ENCODE measurements around the gene MFSD6. TPM values are rescaled to one million over a fixed set of nuclear protein-coding genes. Genes with fewer than 3 reads are reported as not detected.

Gene MFSD6
- total and polyA plus RNA-seq, 2 donors (not counting 1 experiment from before 2014, with no cell fraction given) = 31.4 to 50.8 TPM

DNA sequence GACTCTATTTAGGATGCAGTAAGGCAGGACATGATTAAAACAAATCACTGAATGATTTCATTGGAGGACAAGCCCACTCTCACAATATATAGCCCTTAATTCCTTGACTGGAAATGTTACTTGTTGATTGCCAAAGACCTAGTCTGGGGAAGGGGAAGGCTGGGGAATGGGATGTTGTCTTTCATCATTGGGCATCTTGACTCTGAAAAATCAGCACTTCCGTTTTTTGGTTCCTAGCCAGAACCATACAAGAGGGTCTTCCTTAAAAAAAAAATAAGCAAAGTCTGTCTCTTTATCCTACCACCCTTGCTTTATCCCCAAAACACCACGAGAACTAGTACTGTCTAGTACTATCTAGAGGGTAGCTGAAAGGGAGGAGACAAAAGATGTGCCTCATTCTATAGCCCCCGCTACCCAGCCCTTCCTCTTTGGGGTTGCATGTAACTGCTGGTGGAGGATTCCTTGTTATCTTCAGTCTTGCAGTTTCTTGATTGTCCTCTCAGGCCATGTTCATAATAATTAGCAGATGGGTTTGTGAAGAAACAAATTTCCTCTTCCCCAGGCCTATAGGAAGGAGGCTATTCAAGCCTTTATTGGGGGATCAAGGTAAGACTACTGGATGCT lies 70.5 kb downstream of the MFSD6 start:
- Histone ChIP-seq H3K9ac (ENCODE audit: insufficient read depth, low read length) (no peak overlapping the region), H2AFZ (ENCODE audit: low read length) (no peak overlapping the region), H3K27me3 (ENCODE audit: control insufficient read depth, insufficient read depth, low read length) (no peaks in the 10 kb centered on the region), H3K36me3 (ENCODE audit: control insufficient read depth, insufficient read depth, low read length) (no peaks in the 10 kb centered on the region), H3K9me3 (ENCODE audit: control insufficient read depth, insufficient read depth, low read depth, low read length) (no peaks in the 10 kb centered on the region), H4K20me1 (ENCODE audit: control insufficient read depth, extremely low read depth, insufficient read depth, low read length) (no peaks in the 10 kb centered on the region), H3K4me2 (ENCODE audit: extremely low read depth, insufficient read depth, low read length) (no peak overlapping the region), H3K4me1 (ENCODE audit: control insufficient read depth, extremely low read depth, insufficient read depth, low read length) (no peaks in the 10 kb centered on the region), H3K79me2 (ENCODE audit: control insufficient read depth, insufficient read depth, low read length) (no peaks in the 10 kb centered on the region), H3K4me3 (replicated peaks in 1 of 4; ENCODE audit: control extremely low read depth in 1 of 4, insufficient read depth in 1 of 4, low read depth in 3 of 4, low read length in 4 of 4) (no peak overlapping the region), H3K27ac (ENCODE audit: insufficient read depth, low read length) (no peak overlapping the region)
- DNase-seq (ENCODE audit: low read depth in 2 of 2) = no peak
- no peak for TF ChIP-seq EZH2 (IDR thresholded peaks at IDR 0.05; ENCODE audit: low read length, missing control alignments)
- TF ChIP-seq, protein P1, sequence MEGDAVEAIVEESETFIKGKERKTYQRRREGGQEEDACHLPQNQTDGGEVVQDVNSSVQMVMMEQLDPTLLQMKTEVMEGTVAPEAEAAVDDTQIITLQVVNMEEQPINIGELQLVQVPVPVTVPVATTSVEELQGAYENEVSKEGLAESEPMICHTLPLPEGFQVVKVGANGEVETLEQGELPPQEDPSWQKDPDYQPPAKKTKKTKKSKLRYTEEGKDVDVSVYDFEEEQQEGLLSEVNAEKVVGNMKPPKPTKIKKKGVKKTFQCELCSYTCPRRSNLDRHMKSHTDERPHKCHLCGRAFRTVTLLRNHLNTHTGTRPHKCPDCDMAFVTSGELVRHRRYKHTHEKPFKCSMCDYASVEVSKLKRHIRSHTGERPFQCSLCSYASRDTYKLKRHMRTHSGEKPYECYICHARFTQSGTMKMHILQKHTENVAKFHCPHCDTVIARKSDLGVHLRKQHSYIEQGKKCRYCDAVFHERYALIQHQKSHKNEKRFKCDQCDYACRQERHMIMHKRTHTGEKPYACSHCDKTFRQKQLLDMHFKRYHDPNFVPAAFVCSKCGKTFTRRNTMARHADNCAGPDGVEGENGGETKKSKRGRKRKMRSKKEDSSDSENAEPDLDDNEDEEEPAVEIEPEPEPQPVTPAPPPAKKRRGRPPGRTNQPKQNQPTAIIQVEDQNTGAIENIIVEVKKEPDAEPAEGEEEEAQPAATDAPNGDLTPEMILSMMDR (conservative IDR thresholded peaks at IDR 0.05 in 1 of 2, IDR thresholded peaks at IDR 0.05 in 1 of 2; ENCODE audit: low read depth in 1 of 2, low read length in 2 of 2) = no peak

DNA sequence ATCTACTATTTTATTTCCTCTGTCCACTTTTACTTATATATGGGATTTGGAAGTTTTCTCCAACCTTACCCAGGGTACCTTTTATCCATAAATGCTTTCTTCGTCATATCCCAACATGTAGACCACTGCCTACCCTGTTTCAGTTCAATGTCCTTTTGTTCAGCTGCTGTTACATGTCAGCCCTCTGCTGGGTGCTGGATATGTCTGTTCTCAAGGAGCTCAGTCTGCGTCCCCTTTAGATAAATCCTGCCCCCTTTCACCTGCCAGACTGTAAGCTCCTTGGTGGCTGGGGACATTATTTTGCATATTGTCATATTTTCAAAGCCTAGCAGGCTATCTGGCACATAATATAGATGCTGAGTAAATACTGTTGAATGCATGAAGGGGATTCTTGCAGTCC lies 73.2 kb downstream of the MFSD6 start:
- H3K36me3 ChIP-seq (ENCODE audit: control insufficient read depth, insufficient read depth, low read length) = no peaks in the 10 kb centered on the region
- no peak for DNase-seq (ENCODE audit: low read depth in 2 of 2)
- no peak overlapping the region for H3K27ac ChIP-seq (ENCODE audit: insufficient read depth, low read length)
- no peak overlapping the region for H3K9ac ChIP-seq (ENCODE audit: insufficient read depth, low read length)
- no peaks in the 10 kb centered on the region for H3K27me3 ChIP-seq (ENCODE audit: control insufficient read depth, insufficient read depth, low read length)
- no peak overlapping the region for H2AFZ ChIP-seq (ENCODE audit: low read length)
- H3K4me2 ChIP-seq (ENCODE audit: extremely low read depth, insufficient read depth, low read length) = no peak overlapping the region
- TF ChIP-seq, protein P1 (conservative IDR thresholded peaks at IDR 0.05 in 1 of 2, IDR thresholded peaks at IDR 0.05 in 1 of 2; ENCODE audit: low read depth in 1 of 2, low read length in 2 of 2) = no peak
- no peak for TF ChIP-seq EZH2 (IDR thresholded peaks at IDR 0.05; ENCODE audit: low read length, missing control alignments)
- H3K4me1 ChIP-seq (ENCODE audit: control insufficient read depth, extremely low read depth, insufficient read depth, low read length) = no peaks in the 10 kb centered on the region
- H3K79me2 ChIP-seq (ENCODE audit: control insufficient read depth, insufficient read depth, low read length) = no peaks in the 10 kb centered on the region
- no peaks in the 10 kb centered on the region for H4K20me1 ChIP-seq (ENCODE audit: control insufficient read depth, extremely low read depth, insufficient read depth, low read length)
- no peak overlapping the region for H3K4me3 ChIP-seq (replicated peaks in 1 of 4; ENCODE audit: control extremely low read depth in 1 of 4, insufficient read depth in 1 of 4, low read depth in 3 of 4, low read length in 4 of 4)
- no peaks in the 10 kb centered on the region for H3K9me3 ChIP-seq (ENCODE audit: control insufficient read depth, insufficient read depth, low read depth, low read length)

DNA sequence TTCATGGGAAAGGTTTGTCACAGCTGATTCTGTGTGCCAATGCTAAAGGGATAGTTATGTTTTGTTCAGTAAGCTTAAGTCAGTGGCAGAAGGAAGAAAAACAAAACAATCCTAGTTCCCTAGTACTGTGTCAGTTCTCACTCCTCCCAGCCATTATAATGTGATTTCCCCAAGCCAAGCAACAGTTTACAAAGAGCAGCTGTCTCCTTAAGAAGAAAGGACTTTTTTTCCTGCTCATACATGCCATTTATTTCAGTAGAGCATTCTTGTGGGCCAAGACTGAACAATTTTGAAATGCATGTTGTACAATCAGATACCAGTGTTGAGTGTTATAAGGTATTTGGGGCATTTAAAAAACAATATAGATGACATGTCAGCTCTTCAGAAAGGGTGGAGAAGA lies 74.3 kb downstream of the MFSD6 start:
- DNase-seq (ENCODE audit: low read depth in 2 of 2) = peak; percentile 12 to 64
- Histone ChIP-seq H3K9me3 (ENCODE audit: control insufficient read depth, insufficient read depth, low read depth, low read length) (no peaks in the 10 kb centered on the region), H3K79me2 (ENCODE audit: control insufficient read depth, insufficient read depth, low read length) (no peaks in the 10 kb centered on the region), H2AFZ (ENCODE audit: low read length) (no peak overlapping the region), H3K27ac (ENCODE audit: insufficient read depth, low read length) (no peak overlapping the region), H3K4me2 (ENCODE audit: extremely low read depth, insufficient read depth, low read length) (no peak overlapping the region), H3K36me3 (ENCODE audit: control insufficient read depth, insufficient read depth, low read length) (no peaks in the 10 kb centered on the region), H4K20me1 (ENCODE audit: control insufficient read depth, extremely low read depth, insufficient read depth, low read length) (no peaks in the 10 kb centered on the region), H3K4me3 (replicated peaks in 1 of 4; ENCODE audit: control extremely low read depth in 1 of 4, insufficient read depth in 1 of 4, low read depth in 3 of 4, low read length in 4 of 4) (no peak overlapping the region), H3K27me3 (ENCODE audit: control insufficient read depth, insufficient read depth, low read length) (no peaks in the 10 kb centered on the region), H3K4me1 (ENCODE audit: control insufficient read depth, extremely low read depth, insufficient read depth, low read length) (no peaks in the 10 kb centered on the region), H3K9ac (ENCODE audit: insufficient read depth, low read length) (no peak overlapping the region)
- TF ChIP-seq EZH2 (IDR thresholded peaks at IDR 0.05; ENCODE audit: low read length, missing control alignments) = no peak
- TF ChIP-seq, protein P1 (conservative IDR thresholded peaks at IDR 0.05 in 1 of 2, IDR thresholded peaks at IDR 0.05 in 1 of 2; ENCODE audit: low read depth in 1 of 2, low read length in 2 of 2) = no peak
